ENCODE results near the gene ADISSP.
"Not testable (repeated sequence)": the region's sequence is repeated elsewhere in the genome, so short reads cannot be mapped to it uniquely, and the experiment has no call there.

Gene ADISSP

GRCh38 chr20:3797592-3798372, 30.2 kb upstream of the ADISSP start:
- peak; percentile 69 for DNase-seq (ENCODE audit: low read depth)

GRCh38 chr20:3797226-3797545, 29.6 kb upstream of the ADISSP start:
- no peak for DNase-seq (ENCODE audit: low read depth)

GRCh38 chr20:3796477-3797225, 29.1 kb upstream of the ADISSP start:
- DNase-seq (ENCODE audit: low read depth) = no peak

GRCh38 chr20:3795511-3796468, 28.2 kb upstream of the ADISSP start, which contains the start of gene CDC25B:
Gene CDC25B, plus strand, starts transcription at chr20:3796310. Its CDS starts 222 bp downstream, at chr20:3796532.
- peak; percentile 92 for DNase-seq (ENCODE audit: low read depth)

GRCh38 chr20:3794701-3795420, 27.3 kb upstream of the ADISSP start:
- DNase-seq (ENCODE audit: low read depth) = no peak

GRCh38 chr20:3794168-3794567, 26.6 kb upstream of the ADISSP start:
- DNase-seq (ENCODE audit: low read depth) = not testable (repeated sequence)

GRCh38 chr20:3789201-3789600, 21.6 kb upstream of the ADISSP start:
- DNase-seq (ENCODE audit: low read depth) = not testable (repeated sequence)

GRCh38 chr20:3788685-3789155, 21.2 kb upstream of the ADISSP start:
- no peak for DNase-seq (ENCODE audit: low read depth)

GRCh38 chr20:3787324-3788014, 19.9 kb upstream of the ADISSP start:
- DNase-seq (ENCODE audit: low read depth) = no peak

- DNase-seq (ENCODE audit: low read depth) = peak; percentile 86
Measured at GRCh38 chr20:3786665-3787323, 19.2 kb upstream of the ADISSP start, which contains the start of gene CENPB. Gene CENPB, minus strand, starts transcription at chr20:3786740. Its CDS starts 257 bp downstream, at chr20:3786483.

- peak; percentile 64 for DNase-seq (ENCODE audit: low read depth)
Measured at GRCh38 chr20:3786126-3786484, 18.6 kb upstream of the ADISSP start.

- peak; percentile 46 for DNase-seq (ENCODE audit: low read depth)
Measured at GRCh38 chr20:3785240-3786125, 17.9 kb upstream of the ADISSP start.

- DNase-seq (ENCODE audit: low read depth) = no peak
Measured at GRCh38 chr20:3784863-3785239, 17.3 kb upstream of the ADISSP start.

- no peak for DNase-seq (ENCODE audit: low read depth)
Measured at GRCh38 chr20:3784216-3784853, 16.8 kb upstream of the ADISSP start.

GRCh38 chr20:3783511-3784195, 16.1 kb upstream of the ADISSP start:
- no peak for DNase-seq (ENCODE audit: low read depth)

- DNase-seq (ENCODE audit: low read depth) = no peak
Measured at GRCh38 chr20:3783068-3783489, 15.5 kb upstream of the ADISSP start.

- no peak for DNase-seq (ENCODE audit: low read depth)
Measured at GRCh38 chr20:3782597-3782996, 15.0 kb upstream of the ADISSP start.
